NCI-H2107 treated with DMSO at 0.1 percent for 48 hours (cell line): Measurements from ENCODE around the gene PARG.
"Not testable (repeated sequence)": the region's sequence is repeated elsewhere in the genome, so short reads cannot be mapped to it uniquely, and the experiment has no call there.

Source experiments
- DNase-seq: peaks from one replicate; lab custom pipeline; 2025; ENCODE audit not compliant: unreplicated experiment; lab: John Stamatoyannopoulos, UW

The PARG gene

DNA sequence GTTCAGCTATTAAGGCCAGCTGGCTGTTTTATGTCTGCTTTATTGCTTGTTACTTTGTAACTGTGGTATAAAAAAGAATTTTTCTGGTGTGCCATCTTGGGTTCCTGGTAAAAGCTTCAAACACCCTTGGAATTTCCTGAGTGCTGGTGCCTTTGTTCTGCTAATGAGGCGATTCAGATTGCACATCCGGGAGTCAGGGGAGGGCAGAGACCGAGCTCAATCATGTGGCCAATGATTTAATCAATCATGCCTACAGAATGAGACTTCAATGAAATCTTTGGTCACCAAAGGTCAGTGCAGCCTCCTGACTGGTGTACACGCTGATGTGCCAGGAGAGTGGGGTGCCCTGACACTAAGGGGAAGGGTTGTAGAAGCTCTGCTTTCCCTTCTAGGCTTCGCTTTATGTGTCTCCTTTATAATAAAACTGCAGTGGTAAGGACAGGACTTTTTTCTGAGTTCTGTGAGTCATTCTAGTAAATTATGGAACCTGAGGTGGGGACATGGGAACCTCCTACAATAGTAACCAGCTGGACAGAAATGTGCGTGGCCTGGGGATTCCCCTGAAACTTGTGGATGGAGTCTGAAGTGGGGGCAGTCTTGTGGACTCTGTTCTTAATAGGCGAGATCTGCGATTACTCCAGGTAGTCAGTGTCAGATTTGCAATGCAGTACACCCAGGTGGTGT lies 110.3 kb downstream of the PARG start:
- no peak for DNase-seq

DNA sequence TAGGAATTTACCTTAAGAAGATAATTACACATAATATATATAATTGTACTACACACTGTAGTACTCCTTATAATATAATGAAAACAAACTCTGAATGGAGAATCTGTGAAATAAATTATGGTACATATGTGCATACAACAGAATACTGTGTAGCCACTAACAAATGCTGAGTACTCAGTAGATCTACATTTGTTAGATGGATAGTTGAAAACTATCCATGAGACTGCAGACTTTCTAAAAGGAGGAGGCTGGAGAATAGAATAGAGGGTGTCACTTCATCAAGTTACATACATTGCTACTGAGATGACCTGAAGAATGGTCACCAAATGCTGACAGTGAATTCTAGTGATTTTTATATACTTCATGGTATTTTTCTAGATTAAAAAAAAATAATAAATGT lies 111.0 kb downstream of the PARG start:
- no peak for DNase-seq

DNA sequence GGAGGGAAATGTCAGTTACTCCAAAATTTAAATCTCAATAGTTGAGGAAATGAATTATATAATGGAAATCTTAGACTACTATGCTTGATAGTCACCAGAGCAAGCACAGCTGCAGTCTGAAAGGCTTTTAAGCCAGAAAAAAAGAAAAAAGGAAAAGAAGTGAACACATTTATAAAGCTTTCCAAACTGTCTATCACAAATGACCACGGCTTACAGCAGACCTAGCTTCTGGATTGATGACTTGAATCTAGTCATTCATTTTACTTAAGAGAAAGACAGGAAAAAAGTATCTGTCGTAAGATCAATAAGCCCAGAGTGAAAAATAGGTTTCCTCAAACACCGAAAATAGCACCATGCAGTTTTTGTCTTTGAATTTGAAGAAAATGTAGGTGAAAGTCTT lies 111.8 kb downstream of the PARG start:
- DNase-seq, result no peak

DNA sequence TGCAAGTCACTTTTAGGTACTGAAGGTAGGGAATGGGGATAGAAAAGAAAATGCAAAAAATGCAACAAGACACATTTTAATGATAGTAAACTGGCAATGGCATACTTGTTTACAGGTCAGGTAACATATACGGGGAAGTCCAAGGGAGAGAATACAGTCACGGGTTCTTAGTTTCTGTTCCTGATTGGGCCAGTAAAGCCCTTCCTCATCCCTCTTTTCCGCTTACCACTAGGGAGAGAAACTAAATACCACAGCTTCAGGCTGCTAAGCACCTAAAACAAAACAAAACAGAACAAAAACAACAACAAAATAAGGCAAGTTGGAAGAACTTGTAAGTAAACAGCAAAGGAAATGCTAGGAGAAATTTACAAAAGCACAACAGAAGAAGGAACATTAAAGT lies 114.5 kb downstream of the PARG start:
- DNase-seq, result no peak

DNA sequence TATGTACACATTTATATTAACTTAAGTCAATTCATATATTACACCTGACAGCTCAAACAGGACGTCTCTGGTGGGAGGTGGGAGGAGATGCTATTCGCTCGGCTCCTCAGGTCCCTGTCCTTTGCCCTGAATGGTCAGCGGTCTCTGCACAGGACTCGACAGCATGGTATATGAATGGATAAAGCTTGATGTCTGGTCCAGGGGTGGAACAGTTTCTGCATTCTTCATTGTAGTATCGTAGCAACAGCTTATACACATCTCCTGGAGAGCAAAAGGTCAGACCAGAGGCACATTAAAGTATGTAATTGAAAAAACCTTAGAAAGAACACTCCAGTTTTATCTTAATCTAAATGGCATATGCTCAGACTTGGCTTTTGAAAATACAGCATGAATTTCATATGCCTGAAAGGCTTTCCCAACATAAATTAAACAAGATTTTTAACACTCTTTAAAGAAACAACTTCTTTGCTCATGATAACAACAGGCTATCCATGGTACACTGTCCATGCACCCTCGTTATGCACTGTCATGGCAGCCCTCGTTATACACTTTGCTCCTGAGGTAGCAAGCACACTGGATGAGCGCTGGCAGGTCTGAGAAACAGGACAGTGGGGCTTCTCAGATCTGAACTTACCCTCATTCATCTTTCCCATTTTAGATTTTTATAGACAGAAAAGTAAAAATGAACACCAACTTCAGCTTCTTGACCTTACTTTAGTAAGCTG lies 122.4 kb downstream of the PARG start:
- no peak for DNase-seq

DNA sequence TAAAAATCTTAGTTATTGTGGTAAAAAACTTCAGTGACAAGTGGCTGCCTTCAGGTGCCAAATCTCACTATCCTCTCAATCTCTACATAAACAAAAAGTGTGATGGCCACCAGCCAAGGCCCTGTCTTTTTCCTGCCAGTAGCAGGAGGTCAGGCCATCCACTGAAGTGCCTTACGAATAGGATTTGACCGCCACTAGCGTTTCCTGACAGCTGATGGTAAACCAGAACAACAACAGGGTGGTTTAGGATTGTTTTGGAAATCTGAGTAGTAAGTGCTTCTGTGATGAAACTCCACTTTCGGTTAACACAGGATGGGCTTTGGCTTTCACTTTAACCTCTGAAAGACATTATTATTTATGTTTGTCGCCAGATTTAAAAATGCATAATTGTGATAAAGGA lies 124.0 kb downstream of the PARG start:
- DNase-seq, result no peak

DNA sequence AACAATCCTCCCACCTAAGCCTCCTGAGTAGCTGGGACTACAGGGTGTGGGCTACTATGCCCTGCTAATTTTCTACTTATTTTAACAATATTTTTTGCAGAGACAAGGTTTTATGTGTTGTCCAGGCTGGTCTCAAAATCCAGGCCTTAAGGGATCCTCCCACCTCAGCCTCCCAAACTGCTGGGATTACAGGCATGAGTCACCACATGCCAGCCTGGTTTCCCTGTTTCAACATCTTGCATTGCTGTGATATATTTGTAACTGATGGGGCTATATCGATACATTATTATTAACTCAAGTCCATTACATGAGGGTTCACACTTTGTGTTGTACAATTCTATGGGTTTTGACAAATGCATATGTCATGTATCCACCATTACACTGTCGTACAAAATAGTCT lies 137.8 kb downstream of the PARG start:
- no peak for DNase-seq

DNA sequence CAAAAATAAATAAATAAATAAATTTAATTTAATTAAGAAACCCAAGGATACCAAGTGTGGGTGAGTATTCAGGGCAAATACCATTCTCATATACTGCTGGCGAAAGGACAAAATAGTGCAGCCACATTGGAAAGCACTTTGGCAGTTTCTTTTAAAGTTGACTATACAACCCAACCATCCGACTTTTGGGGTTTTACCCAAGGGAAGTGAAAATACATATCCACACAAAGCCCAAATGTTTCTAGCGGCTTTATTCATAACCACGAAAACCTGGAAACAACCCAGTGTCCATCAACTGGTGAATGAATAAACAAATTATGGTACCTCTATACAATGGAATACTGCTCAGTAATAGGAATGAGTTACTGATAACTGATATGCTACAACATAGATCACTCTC lies 143.6 kb downstream of the PARG start:
- no peak for DNase-seq

DNA sequence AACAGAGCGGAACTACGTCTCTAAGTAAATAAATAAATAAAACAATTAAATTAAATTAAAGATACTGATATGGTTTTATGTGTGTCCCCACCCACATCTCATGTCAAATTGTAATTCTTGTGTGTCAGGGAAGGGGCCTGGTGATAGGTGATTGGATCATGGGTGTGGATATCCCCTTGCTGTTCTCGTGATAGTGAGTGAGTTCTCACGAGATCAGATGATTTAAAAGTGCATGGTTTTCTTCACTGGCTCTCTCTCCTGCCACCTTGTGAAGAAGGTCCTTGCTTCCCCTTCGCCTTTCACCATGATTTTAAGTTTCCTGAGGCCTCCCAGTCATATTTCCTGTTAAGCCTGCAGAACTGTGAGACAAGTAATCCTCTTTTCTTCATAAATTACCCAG lies 150.7 kb downstream of the PARG start:
- DNase-seq, result no peak

DNA sequence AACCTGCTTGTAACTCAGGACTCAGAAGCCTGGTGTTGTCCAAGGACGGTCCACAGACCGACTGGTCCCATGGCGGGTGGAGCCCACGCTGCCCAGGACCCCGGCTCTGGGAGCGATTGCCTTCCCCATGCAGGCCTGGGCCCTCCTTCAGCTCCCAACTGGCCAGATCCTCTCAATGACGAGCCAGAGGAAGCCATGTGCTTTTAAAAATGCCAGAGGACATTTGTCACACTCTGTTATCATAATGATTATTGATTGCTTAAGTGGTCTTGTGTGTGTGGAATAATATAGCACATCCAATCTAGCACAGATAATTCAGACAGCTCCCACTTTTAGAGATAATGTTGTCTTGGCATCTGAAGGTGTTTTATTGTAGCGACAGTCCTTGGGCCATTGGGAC lies 157.1 kb downstream of the PARG start:
- DNase-seq, result no peak

DNA sequence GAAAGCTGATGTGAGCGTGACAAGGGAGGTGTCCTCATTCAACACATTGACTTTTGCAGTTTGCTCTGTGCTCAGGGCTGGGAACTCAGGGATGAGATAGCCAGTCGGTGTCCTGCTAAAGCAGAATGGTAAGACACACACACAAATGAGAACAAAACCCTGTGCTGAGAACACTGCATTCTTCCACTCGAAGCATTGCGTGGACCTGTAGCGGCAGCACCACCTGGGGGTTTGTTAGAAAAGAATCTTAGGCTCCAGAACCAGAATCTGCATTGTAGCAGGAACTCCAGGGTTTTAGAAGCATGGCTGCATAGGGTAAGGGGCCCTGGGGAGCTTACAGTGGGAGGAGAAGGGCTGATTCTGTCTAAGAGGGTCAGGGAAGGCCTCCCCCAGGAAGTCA lies 158.2 kb downstream of the PARG start:
- no peak for DNase-seq

DNA sequence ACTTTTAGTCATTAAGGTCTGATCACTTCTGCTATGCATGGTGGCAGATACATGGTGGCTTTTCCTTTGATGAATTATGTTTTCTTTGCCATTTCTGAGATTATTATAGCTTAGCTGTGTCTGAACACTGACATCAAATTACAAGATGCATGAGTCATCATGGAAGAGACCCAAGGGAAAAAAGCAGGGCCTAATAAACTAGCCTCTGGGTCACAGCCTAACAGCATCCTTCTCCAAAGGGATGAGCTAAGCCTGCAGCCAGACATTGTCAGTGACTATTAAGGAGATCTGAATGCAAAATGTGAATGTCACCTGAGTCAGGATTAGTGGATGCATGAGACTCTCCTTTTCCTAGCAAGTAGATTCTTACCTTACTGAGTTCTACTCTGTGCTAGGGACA lies 160.6 kb downstream of the PARG start:
- no peak for DNase-seq

DNA sequence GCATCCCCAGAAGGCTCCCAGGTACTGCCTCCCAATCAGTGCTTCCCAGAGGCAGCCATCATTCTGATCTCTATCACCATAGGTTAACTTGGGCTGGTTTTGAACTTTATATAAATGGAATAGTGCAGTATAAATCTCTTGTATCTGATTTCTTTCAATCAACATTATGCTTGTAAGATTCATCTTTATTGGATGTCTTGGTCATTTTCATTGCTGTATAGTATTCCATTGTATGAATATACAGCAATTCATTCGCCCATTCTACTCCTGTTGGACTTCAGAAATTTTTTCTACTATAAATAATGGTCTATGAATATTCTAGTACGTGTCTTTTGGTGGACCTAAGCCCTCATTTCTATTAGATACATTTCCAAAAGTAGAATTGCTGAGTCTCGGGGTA lies 163.6 kb downstream of the PARG start:
- no peak for DNase-seq

DNA sequence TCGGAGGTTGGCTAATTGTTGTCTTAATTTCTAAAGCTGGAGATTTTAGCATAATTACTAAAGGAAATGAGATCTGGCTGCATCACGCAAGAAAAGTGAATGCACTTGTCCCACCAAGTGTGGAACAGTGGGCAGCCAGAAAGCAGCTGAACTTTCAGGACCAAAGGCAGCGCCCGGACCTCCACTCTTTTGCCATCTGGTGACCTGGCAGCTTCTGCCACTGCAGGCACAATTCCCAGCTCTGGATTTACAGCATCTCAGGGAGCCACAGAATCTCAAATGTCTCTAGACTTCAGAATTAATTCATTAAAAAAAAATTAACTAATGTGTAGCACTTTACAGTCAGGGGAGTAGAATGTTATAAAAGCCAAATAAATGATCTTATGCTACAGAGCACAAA lies 165.0 kb downstream of the PARG start:
- DNase-seq, result no peak

DNA sequence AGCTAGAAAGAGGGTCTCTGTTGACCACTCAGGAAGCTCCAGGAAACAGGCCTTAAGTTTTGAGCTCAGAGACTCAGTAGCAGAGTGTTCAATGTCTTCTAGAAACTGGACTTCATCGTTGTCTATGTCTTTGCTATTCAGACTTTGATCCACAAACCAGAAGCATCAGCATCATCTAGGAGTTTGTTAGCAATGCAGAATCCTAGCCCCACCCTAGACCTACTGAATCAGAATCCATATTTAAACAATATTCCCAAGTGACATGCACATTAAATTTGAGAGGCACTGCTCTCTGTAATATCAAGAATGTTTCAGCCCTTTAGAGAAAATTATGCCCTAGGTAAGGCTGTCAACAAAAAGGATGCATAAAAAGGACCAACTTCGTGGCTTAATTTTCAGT lies 166.8 kb downstream of the PARG start:
- no peak for DNase-seq

DNA sequence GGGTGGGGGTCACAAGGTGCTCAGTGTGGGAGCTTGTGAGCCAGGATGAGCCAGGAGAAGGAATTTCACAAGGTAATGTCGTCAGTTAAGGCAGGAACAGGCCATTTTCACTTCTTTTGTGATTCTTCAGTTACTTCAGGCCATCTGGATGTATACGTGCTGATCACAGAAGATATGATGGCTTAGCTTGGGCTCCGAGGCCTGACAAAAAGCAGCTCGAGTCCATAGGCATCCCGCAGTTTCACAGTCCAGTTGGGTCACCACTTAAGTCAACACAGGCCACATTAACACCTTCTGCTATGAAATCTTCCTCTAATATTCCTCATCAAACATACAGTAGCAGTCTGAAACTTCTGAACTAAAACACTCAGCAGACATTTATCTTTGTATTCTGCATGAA lies 168.9 kb downstream of the PARG start:
- not testable (repeated sequence) for DNase-seq

DNA sequence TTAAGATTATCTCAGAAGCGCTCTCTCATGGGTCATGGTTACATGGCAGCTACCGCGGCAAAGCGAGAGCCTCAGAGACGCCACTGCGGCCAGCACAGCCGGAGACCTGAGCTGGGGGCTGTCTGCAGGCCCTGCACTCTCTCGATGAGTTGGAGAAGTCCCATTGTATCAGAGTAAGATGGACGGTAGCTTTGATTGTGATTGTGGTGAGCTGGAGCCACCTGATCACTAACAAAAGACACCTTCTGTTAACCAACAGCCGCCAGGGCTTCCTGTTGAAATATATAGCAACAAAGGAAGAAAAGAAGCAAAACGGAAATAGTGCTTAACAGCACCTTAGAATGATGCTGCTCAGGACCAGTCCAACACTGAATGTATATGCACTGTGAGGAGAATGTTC lies 170.8 kb downstream of the PARG start:
- DNase-seq, result not testable (repeated sequence)

DNA sequence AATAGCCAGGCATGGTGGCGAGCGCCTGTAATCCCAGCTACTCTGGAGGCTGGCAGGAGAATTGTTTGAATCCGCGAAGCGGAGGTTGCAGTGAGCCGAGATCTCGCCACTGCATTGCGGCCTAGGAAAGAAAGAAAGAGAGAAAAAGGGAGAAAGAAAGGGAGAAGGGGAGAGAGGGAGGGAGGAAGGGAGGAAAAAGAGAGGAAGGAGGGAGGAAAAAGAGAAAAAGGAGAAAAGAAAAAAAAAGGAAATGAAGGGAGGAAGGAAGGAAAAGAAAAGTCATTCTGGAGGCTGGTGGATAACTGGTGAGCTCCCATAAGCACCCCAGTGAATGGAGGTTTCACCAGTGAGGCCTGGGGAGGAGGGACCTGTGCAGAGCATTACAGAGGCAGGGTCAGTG lies 172.1 kb downstream of the PARG start:
- no peak for DNase-seq

DNA sequence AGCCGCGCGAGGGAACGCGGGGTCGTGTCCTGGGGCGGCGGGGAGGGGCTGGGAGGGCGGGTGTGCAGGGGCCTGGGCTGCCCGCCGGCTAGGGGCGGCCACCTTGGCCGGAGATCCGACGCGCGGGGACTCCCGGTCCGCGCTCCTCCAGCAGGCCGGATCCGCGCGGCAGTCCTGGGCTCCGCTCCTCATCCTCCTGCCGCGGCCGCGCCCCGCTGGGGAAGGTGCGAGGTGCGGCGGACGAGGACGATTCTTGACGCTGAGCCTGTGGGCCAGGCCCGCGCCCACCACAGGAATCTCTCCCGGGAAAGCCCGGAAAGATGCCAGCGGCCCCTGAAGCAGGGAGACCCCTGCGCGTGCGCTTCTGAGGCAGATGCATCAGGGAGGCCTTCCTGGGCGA lies 173.1 kb downstream of the PARG start:
- no peak for DNase-seq

DNA sequence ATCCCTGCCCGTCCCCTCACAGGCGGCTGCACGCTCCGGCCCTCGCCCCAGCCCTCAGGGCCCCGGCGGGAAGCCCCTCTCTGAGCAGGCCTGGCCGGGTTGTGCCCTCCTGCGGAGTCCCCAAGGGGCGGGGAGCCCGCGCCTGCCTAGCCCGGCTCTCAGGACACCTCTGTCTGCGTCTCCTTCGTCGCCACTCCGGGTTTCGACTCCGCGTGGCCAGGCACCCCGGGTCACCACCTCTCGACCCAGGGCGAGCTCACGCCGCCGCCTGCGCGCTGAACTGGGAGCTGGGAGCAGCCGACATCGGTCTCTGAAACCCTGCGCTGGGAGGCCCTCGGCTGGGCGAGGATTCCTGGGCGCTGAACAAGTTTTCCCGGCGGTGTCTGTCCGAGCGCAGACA lies 173.5 kb downstream of the PARG start:
- no peak for DNase-seq
